GM23338 (cell line): ENCODE measurements around the gene UPF2.

Experiments
- CTCF ChIP-seq, 2 experiments: fragments of 200-600 bp in 1 of 2; sonication (generic) in 1 of 2; conservative IDR thresholded peaks; 2 replicates each; pipeline versions ENCODE4 v1.5.1 to v1.6.1; 2016 to 2017; ENCODE audit warnings: antibody characterized with exemption in 2 of 2, low read depth in 2 of 2, mild to moderate bottlenecking in 2 of 2, moderate library complexity in 1 of 2
- EZH2 ChIP-seq: fragments of 200-600 bp; sonication (generic); IDR thresholded peaks from one replicate; pipeline ENCODE4 v1.8.0; 2017; ENCODE audit warnings: antibody characterized with exemption, mild to moderate bottlenecking, low read depth; ENCODE audit not compliant: unreplicated experiment
- POLR2AphosphoS5 ChIP-seq: IDR thresholded peaks from 2 replicates; pipeline ENCODE4 v1.6.1; 2016; ENCODE audit warnings: antibody characterized with exemption, low read depth
- REST ChIP-seq: IDR thresholded peaks from one replicate; pipeline ENCODE4 v1.6.1; 2018; ENCODE audit warnings: antibody characterized with exemption; ENCODE audit not compliant: unreplicated experiment
- TF ChIP-seq, protein P1 (sequence below): fragments of 250-450 bp; sonication (Bioruptor Pico); IDR thresholded peaks from 2 replicates; pipeline ENCODE4 v1.5.0; 2020; ENCODE audit warnings: mild to moderate bottlenecking, moderate library complexity

- TF ChIP-seq EZH2 (no peak), CTCF (conservative IDR thresholded peaks at IDR 0.05; ENCODE audit: low read depth in 2 of 2) (no peak), POLR2AphosphoS5 (no peak), REST (no peak)
- TF ChIP-seq, protein P1, sequence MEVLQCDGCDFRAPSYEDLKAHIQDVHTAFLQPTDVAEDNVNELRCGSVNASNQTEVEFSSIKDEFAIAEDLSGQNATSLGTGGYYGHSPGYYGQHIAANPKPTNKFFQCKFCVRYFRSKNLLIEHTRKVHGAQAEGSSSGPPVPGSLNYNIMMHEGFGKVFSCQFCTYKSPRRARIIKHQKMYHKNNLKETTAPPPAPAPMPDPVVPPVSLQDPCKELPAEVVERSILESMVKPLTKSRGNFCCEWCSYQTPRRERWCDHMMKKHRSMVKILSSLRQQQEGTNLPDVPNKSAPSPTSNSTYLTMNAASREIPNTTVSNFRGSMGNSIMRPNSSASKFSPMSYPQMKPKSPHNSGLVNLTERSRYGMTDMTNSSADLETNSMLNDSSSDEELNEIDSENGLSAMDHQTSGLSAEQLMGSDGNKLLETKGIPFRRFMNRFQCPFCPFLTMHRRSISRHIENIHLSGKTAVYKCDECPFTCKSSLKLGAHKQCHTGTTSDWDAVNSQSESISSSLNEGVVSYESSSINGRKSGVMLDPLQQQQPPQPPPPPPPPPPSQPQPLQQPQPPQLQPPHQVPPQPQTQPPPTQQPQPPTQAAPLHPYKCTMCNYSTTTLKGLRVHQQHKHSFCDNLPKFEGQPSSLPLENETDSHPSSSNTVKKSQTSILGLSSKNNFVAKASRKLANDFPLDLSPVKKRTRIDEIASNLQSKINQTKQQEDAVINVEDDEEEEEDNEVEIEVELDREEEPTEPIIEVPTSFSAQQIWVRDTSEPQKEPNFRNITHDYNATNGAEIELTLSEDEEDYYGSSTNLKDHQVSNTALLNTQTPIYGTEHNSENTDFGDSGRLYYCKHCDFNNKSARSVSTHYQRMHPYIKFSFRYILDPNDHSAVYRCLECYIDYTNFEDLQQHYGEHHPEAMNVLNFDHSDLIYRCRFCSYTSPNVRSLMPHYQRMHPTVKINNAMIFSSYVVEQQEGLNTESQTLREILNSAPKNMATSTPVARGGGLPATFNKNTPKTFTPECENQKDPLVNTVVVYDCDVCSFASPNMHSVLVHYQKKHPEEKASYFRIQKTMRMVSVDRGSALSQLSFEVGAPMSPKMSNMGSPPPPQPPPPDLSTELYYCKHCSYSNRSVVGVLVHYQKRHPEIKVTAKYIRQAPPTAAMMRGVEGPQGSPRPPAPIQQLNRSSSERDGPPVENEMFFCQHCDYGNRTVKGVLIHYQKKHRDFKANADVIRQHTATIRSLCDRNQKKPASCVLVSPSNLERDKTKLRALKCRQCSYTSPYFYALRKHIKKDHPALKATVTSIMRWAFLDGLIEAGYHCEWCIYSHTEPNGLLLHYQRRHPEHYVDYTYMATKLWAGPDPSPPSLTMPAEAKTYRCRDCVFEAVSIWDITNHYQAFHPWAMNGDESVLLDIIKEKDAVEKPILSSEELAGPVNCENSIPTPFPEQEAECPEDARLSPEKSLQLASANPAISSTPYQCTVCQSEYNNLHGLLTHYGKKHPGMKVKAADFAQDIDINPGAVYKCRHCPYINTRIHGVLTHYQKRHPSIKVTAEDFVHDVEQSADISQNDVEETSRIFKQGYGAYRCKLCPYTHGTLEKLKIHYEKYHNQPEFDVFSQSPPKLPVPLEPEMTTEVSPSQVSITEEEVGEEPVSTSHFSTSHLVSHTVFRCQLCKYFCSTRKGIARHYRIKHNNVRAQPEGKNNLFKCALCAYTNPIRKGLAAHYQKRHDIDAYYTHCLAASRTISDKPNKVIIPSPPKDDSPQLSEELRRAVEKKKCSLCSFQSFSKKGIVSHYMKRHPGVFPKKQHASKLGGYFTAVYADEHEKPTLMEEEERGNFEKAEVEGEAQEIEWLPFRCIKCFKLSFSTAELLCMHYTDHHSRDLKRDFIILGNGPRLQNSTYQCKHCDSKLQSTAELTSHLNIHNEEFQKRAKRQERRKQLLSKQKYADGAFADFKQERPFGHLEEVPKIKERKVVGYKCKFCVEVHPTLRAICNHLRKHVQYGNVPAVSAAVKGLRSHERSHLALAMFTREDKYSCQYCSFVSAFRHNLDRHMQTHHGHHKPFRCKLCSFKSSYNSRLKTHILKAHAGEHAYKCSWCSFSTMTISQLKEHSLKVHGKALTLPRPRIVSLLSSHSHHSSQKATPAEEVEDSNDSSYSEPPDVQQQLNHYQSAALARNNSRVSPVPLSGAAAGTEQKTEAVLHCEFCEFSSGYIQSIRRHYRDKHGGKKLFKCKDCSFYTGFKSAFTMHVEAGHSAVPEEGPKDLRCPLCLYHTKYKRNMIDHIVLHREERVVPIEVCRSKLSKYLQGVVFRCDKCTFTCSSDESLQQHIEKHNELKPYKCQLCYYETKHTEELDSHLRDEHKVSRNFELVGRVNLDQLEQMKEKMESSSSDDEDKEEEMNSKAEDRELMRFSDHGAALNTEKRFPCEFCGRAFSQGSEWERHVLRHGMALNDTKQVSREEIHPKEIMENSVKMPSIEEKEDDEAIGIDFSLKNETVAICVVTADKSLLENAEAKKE (CRISPR knock-in tag), result no peak
Measured at GRCh38 chr10:11934262-11934661, 108.3 kb downstream of the UPF2 start.
